IPS DF 4.7 (cell line): ENCODE measurements around the gene SMIM44.

Experiments used
- DNase-seq: peaks from one replicate; pipeline ENCODE4 v3.0.0-alpha.2; 2013; ENCODE audit warnings: low spot score; ENCODE audit errors: extremely low read depth

The SMIM44 gene

GRCh38 chr19:3478409-3479176, 4.6 kb downstream of the SMIM44 start:
- DNase-seq, result no peak

DNA sequence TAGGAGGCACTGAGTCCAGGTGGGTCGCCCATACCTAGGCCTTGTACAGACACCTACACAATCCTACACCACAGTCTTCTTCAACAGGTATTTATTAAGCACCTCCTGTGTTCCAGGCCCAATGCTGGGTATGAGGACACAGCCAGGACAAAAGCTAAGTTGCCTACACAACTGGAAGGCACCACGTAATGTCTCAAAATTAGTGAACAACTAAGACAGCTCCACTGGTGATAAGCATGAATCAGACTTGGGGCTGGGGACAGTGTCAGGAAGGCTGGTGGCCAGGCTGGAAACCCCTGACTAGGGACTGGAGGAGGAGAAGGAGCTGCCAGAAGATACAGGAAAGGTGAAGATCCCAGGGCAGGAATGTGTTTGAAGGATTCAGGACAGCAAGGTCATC, 5.3 kb downstream of the SMIM44 start:
- no peak for DNase-seq

DNA sequence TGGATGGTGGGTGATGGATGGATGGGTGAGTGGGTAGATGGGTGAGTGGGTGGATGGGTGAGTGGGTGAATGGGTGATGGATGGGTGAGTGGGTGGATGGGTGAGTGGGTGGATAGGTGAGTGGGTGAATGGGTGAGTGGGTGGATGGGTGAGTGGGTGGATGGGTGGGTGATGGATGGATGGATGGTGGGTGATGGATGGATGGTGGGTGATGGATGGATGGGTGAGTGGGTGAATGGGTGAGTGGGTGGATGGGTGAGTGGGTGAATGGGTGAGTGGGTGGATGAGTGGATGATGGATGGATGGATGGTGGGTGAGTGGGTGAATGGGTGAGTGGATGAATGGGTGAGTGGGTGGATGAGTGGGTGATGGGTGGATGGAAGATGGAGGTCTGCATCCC, 5.7 kb downstream of the SMIM44 start:
- no peak for DNase-seq

DNA sequence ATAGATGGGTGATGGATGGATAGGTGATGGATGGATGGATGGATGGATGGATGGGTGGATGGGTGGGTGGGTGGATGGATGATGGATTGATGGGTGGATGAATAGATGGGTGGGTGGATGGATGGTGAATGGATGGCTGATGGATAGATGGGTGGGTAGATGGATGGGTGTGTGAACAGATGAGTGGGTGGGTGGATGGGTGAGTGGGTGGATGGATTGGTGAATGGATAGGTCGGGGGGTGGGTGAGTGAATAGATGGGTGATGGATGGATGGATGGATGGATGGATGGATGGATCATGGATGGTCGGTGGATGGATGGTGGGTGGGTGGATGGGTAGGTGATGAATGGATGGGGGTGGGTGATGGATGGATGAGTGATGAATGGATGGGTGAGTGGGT, 6.4 kb downstream of the SMIM44 start:
- DNase-seq, result no peak

DNA sequence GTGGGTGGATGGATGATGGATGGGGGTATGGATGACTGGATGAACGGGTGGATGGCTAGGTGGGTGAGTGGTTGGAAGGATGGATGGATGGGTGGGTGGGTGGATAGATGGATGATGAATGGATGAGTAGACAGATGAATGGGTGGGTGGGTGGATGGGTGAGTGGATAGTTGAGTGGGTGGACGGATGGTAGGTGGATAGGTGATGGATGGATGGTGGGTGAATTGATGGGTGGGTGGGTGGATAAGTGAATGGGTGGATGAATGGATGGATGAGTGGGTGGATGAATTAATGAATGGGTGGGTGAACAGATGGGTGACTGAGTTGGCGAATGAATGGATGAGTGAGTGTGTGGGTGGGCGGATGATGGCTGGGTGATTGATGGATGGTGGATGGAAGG, 7.8 kb downstream of the SMIM44 start:
- no peak for DNase-seq

DNA sequence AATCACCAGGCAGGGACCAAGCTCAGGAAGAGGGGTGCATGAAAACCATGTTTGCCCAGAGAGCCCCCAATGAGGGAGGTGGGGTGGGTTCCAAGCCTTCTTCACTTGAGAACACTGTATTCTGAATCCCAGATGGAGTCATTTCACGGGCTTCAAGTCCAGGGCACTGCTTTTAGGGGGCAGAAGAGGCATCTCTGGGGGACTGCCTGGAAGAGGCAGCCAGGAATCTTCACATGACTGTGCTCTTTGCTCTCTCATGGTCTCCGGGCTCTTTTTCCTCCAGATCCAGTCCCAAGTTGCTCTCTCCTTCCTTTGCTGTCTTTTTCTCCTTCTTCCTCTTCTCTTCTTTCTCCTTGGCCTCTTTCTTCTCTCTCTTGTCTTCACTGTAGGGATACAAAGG, 8.6 kb downstream of the SMIM44 start:
- DNase-seq, result no peak

- no peak for DNase-seq
These were observed 9.2 kb downstream of the SMIM44 start for GRCh38 chr19:3474010-3474409.

DNA sequence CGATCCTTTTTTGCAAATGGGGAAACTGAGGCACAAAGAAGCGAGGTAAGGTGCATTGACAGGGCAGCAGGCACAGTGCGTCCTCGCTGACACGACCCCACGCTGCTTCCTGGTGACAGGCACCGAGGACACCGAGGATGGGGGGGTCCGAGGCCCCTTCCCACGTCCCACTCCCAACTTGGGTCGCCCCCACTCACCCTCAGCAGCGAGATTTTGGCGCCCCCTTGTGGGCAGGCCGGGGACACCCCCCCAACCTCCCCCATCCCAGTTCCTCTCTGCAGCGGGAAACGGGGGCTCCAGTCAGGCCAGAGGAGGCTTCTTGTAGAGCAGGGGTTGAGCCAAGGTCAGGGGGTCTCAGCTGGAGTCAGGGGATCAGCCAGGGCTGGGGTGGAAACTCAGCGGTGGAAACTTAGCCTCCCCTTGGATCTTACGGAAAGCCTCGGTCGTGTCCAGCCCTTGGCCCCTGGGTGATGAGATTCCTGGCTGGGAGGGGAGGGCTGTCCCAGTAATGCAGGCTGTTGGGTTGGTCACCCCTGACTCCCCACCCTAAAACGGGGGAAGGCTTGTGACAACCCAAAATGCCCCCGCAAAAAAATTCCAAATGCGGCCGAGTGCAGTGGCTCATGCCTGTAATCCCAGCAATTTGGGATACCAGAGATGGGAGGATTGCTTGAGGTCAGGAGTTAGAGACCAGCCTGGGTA, 11.1 kb downstream of the SMIM44 start:
- DNase-seq, result no peak

DNA sequence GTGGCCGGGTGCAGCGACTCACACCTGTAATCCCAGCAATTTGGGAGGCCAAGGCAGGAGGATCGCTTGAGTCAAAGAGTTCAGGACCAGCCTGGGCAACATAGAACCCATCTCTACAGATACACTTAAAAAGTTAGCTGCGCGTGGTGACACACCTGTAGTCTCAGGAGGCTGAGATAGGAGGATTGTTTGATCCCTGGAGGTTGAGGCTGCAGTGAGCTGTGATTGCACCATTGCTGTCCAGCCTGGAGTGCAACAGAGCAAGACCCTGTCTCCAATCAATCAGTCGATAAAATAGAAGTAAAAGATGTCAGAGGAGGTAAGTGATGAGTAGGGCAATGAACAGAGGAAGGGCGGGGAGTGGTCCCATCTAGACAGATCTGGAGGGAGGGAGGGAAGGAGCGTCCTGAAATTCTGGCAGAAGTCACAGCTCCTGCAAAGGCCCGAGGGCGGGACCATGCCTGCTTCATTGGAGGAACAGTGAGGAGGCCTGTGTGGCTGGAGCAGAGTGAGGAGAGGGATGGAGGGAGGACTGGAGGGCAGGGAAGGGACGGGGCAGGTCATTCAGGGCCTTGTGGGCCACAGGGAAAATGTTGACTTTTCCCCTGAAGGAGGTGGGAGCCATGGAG, 12.6 kb downstream of the SMIM44 start:
- no peak for DNase-seq

DNA sequence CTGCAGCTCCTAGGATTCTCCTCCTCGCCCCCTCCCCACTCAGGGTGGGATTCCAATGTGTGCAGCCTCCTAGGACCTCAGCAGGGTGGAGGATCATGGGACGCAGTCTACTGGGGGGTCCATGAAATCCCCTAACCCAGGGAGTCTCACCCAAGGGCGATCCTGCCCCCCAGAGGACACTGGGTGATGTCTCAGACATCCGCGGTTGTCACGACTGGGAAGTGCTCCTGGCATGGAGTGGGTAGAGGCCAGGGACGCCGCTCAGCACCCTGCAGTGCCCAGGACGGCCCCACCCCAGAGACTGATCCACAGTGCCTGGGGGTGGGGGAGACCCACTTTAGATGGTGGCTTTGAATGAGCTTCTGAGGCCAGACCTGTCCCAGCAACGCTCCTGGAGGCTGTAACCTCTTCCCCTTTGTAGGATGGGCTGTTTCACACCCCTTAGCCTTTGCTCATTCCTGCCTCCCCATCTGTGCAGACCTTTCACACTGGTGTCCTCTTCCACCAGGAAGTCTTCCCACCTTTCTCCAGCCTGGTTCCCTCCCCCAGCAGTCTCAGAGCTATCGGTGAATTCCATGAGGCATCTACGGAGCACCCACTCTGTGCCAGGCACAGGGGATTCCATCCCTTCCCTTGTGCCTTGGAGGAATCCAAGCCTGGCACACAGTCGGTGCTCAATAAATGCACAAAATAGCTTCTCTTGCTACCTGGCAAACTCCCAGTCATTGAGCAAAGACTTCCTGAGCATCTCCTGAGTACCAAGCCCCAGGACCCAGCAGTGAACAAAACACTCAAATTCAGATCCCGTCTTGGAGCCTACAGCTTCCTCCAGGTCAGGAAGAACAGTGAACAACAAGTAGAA, 13.4 kb downstream of the SMIM44 start:
- DNase-seq, result no peak

- no peak for DNase-seq
These were observed 15.0 kb downstream of the SMIM44 start for GRCh38 chr19:3468211-3468610.

- no peak for DNase-seq
These were observed 15.6 kb downstream of the SMIM44 start for GRCh38 chr19:3467437-3468198.

DNA sequence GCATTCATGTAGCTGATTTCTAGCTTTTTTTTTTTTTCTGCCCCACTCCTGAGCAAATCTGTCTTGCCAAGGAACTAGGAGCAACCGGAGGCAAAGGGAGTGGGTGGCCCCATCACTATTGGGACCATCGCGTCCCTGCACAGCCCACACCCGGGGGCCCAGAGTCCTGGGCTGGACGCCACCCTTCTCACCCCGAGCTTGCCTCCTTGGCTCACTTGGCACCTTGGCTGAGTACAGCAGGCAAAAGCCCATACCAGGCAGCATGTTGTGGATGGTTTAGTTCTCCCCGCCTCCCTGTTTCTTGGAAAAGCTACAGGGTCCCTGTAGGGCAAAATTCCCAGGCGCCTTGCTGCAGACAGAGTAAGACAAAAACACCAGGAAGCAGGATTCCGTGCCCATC, 16.6 kb downstream of the SMIM44 start:
- DNase-seq, result no peak

DNA sequence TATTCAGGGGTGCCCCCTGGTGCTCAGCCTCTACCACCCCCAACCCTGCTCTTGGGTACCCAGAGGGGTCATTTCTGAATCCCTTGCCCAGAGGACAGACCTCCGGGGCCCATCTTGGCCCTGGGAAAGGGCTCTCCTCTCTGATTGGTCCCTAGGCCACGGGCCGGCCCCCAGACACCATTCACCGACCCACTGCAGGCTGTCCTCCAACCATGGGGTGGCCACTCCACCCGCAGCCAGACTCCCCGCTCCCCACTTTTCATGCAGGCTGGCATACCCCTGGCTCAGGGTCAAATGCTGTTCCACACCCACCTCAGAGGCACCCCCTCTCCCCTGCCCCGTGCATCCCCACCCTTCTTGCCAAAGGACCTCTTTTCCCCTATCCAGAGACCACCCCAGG, 17.7 kb downstream of the SMIM44 start:
- DNase-seq, result no peak

- DNase-seq, result no peak
These were observed 18.5 kb downstream of the SMIM44 start for GRCh38 chr19:3464587-3465235.

DNA sequence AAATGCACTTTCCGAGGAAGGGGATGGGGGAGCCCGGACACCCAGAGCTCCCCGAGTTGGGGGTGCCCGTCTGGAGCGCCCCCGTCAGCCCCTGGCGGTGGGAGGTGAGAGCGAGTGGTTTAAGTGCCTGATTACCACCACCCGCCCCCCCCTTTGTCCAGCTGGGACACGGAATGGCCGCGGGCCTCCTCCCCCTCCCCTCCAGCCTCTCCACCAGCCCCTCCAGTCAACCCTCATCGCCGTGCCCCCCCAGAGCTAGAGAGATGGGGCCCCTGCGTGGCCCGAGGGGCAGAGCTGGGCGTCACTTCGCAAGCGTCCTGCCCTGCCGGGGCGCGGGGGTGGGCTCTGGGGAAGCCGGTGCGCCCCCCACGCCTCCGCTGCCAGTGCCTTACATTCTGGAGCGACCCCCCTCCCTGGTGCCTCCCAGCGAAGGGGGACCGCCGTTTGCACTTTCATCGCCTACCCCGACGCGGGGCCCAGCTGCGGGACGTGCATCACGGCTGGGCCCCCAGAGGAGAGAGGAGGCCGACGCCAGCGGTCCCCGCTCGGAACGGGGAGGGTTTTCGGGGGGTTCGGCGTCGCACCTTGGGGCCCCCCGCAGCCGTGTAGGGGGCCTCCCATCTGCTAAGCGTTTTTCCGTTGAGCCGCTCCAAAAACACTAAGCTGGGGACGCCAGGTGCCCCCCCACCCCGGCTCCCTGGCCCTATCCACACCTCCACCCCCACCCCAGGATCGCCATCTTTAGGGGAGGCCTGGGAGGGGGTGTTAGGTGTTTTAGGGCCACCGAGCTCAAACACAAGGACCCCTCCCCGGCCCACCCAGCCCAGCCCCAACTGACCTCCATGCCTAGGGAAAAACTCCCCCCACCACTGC, 19.3 kb downstream of the SMIM44 start:
- DNase-seq, result no peak

DNA sequence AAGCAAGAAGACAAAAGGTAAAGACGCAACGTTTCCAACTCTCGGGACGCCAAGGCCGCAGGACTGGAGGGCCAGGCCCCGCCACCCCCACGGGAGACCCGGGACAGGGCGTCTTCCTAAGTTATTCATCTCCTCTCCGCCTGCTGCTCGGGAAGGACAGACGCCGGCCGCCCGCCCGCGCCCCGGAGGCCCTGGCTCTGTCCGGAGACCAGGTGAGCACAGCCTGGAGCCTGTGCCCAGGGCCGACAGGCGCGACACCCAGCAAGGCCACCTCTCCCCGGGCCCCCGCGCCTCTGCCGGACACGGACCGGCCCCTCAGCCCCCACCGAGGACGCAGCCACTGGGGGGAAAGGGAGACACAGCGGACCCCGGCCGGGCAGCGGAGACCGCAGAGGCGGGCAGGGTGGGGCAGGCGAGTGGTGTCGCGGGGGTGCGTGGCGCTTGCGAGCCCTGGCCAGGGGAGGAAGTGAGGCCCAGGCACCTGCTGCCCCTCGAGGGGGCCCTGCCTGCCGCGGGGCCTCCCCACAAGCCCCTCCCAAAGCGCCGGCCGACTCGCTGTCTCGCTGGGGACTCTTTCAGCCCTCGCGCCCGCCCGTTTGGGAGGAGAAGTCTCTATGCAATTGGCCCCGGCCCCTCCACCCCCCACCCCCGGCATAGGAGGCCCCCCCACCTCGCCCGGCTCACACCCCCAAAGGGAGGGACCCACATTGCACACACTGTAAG, 20.1 kb downstream of the SMIM44 start:
- DNase-seq, result no peak

- no peak for DNase-seq
These were observed 23.2 kb downstream of the SMIM44 start for GRCh38 chr19:3459965-3460582.
